DMS79 treated with DMSO at 0.1 percent for 48 hours (cell line): ENCODE results near the gene RAX2.
"Not testable (repeated sequence)": the region's sequence is repeated elsewhere in the genome, so short reads cannot be mapped to it uniquely, and the experiment has no call there.

ENCODE experiments used
- DNase-seq: peaks from one replicate; lab custom pipeline; 2025; lab: John Stamatoyannopoulos, UW

Gene RAX2

DNA sequence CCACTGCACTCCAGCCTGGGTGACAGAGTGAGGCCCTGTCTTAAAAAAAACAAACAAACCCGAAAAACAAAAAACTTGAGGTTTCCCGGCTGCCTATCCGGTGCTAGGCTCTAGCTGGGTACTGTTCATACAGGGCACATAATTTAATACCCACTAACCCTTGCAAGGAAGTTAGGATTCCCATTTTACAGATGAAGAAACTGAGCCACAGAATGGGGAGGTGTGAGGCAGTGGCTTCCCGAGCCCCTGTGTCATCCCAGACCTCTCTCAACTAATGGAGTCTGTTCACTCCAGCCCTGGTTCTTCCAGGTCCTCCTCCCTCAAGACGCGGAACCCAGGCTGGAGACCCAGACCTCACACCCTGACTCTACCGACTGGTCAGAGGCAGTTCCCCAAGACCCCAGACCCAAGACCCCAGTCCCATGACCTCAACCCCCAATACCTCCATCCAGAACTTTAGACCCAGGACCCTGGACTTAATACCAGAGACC lies 11.1 kb downstream of the RAX2 start:
- DNase-seq = no peak

- DNase-seq = no peak
Measured at GRCh38 chr19:3759482-3760254, 12.4 kb downstream of the RAX2 start.

- not testable (repeated sequence) for DNase-seq
Measured at GRCh38 chr19:3758297-3758696, 13.7 kb downstream of the RAX2 start.

DNA sequence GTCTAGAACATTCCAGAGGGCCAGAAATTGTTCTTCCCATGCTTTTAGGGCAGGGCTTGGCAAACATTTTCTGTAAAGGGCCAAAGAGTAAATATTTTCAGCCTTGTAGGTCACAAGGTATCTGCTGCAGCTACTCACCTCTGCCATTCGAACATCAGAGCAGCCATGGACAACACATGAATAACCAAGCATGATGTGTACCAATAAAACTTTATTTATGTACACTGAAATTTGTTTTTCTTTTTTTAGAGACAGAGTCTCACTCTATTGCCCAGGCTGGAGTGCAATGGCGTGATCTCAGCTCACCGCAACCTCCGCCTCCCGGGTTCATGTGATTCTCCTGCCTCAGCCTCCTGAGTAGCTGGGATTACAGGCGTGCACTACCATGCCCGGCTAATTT lies 14.3 kb downstream of the RAX2 start:
- not testable (repeated sequence) for DNase-seq

GRCh38 chr19:3753631-3754410 lies 18.2 kb downstream of the RAX2 start:
- DNase-seq = no peak

GRCh38 chr19:3752492-3752891 lies 19.5 kb downstream of the RAX2 start:
- DNase-seq = no peak

GRCh38 chr19:3751236-3751635 lies 20.8 kb downstream of the RAX2 start:
- DNase-seq = no peak

GRCh38 chr19:3750211-3750610 lies 21.8 kb downstream of the RAX2 start:
- no peak for DNase-seq

DNA sequence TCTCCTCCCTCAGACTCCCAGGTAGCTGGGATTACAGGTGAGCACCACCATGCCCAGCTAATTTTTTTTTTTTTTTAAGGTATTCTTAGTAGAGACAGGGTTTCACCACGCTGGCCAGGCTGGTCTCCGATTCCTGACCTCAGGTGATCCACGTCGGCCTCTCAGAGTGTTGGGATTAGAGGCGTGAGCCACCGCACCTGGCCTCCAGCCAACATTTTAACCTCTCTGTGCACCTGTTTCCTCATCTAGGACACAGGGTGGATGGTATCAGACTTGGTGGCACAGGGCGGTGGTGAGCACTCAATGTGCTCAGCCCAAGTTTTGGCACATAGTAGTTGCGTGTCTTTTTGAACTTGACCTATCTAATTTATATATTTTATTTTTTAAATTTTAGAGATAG lies 23.1 kb downstream of the RAX2 start:
- DNase-seq = no peak

GRCh38 chr19:3746371-3747056 lies 25.5 kb downstream of the RAX2 start:
- no peak for DNase-seq

DNA sequence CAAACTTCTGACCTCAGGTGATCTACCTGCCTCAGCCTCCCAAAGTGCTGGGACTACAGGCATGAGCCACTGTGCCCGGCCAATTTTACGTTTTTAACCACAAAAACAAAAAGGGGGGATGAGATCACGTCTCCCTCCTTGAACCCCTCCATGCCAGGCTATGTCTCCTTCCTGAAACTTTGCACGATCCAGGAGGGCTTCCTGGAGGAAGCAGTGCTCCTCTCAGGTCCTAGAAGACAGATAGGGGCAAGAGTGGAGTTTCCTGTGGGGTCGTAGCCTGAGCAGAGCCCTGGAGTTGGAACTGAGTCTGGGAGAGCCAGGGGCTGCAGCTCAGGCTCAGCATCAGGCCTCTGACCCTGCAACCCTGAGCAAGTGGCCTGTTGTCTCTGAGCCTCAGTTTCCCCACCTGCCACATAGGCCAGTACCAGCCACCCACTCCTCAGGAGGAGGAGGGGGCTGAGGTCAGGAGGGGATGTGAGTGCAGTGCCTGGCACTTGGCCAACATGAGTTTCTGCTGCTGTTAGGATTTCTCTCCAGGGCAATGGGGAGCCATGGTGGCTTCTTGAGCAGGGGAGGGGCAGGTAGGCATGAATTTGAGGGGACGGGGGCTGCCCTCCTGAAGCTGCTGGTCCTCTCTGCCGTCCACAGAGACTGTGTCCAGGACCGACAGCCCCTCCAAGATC lies 26.5 kb downstream of the RAX2 start:
- DNase-seq = no peak

DNA sequence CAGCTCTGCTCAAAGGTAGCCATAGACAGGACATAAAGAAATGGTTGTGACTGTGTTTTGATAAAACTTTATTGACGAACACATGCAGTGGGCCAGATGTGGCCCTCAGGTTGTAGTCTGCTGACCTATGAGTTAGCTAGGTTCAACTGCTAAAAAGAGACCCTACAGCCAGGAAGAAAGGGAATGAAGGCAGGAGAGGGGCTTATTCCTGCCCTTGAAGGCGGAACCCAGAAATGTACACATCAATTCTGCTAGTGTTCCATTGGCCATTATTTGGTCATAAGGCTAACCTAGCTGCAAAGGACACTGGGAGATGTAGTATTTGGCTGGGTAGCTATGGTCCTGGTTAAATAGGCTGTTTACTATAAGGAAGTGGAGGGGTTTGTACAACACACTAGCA lies 28.5 kb downstream of the RAX2 start:
- DNase-seq = no peak

DNA sequence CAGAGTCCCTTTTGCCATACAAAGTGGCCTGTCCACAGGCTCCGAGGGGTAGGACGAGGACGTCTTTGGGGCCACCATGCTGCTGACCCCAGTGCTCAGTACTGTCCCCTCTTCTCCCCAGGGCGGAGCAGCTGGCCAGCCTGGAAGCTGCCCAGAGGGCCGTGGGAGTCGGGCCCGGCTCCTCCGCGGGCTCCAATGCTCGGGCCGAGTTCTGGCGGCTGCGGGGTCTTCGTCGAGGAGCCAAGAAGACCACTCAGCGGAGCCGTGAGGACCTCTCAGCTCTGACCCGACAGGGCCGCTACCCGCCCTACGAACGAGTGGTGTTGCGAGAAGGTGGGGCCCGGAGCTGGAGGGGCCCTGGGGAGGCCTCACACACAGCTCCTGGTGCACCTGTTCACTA lies 31.6 kb downstream of the RAX2 start:
- no peak for DNase-seq

GRCh38 chr19:3738477-3739220 lies 33.4 kb downstream of the RAX2 start:
- DNase-seq = no peak

DNA sequence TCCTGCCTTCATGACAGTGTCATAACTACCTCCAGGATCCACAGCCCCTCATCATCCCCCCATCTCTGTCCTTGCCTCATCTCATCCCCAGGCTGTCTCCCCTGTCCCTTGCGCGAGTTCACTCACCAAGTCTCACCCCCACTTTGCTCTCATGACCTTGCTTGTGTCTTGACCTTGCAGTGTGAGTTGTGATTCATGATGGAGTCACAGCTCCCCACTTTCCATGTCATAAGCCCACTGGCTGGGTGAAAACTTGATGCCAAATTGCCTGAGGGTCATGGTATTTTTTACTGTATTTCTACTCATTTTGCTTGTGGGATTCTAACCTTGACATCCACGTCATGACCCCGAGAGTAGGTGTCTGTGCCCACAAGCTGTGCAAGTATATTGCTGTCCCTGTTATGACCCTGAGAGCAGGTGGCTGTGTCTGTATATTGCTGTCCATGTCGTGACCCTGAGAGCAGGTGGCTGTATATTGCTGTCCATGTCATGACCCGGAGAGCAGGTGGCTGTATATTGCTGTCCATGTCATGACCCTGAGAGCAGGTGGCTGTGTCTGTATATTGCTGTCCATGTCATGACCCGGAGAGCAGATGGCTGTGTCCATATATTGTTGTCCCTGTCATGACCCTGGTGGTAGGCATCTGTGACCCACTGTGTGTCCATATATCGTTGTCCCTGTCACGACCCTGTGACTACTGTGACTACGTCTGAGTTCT lies 34.4 kb downstream of the RAX2 start:
- DNase-seq = no peak

- DNase-seq = no peak
Measured at GRCh38 chr19:3736106-3736724, 35.8 kb downstream of the RAX2 start.

- DNase-seq = no peak
Measured at GRCh38 chr19:3734310-3734600, 37.8 kb downstream of the RAX2 start.

- no peak for DNase-seq
Measured at GRCh38 chr19:3733549-3734309, 38.3 kb downstream of the RAX2 start.

DNA sequence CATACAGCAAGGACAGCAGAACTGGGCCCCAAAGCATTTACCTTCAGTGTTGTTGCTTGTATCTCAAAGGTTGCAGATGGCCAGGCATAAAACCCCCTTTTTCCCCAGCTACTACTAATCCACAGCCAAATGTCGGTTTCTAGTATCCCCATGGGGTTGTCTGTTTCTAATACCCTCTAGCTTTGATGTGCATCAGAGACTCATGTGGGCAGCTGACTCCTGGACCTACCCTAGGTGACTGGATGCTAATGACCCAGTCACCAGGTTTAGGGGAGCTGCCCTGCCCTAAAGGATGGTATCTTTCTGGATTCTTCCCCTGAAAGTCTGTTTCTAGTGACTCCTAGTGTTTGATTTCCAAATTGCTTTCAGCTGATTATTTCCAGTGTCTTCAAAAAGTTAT lies 39.9 kb downstream of the RAX2 start:
- DNase-seq = no peak

DNA sequence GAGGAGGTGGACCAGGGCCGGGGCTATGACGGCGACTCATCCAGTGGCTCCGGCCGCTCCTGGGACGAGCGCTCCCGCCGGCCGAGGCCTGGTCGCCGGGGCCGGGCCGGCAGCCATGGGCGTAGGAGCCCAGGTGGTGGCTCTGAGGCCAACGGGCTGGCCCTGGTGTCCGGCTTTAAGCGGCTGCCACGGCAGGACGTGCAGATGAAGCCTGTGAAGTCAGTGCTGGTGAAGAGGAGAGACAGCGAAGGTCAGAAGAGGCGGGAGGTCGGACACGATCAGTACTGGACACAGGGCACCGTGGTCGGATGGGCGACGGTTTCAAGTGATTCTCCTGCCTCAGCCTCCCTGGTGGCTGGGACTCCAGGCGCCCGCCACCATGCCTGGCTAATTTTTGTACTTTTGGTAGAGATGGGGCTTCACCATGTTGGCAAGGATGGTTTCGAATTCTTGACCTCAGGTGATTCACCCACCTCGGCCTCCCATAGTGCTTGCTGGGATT lies 41.5 kb downstream of the RAX2 start:
- no peak for DNase-seq
